Common myeloid progenitor, CD34-positive (primary cell): Measurements from ENCODE around the gene GREM1.
A peak's percentile ranks its signal among the peaks of the same experiment; 100 is the strongest.

Experiments used
- CTCF ChIA-PET: fragments of 350-600 bp; sonication (Branson Sonifier 250); formaldehyde crosslinking; loops from one replicate; lab custom pipeline; 2021; ENCODE audit warnings: antibody characterized with exemption; lab: Charles Lee
- POLR2A ChIA-PET: fragments of 350-600 bp; sonication (Branson Sonifier 250); formaldehyde crosslinking; loops from one replicate; lab custom pipeline; 2021; ENCODE audit warnings: antibody characterized with exemption; lab: Charles Lee
- DNase-seq, 3 donors: peaks; one replicate each; pipeline versions ENCODE4 v3.0.0 to v3.0.0-alpha.2; 2013
- H3K27ac ChIP-seq, 2 experiments: 1 replicate in 1 of 2; 2 replicates in 1 of 2; pipeline ENCODE4 v1.7.0; 2013; ENCODE audit warnings: inconsistent platforms in 2 of 2, low read length in 2 of 2, mild to moderate bottlenecking in 2 of 2, low read depth in 1 of 2, moderate library complexity in 1 of 2; ENCODE audit not compliant: severe bottlenecking in 2 of 2, insufficient read depth in 1 of 2, poor library complexity in 1 of 2
- H3K27me3 ChIP-seq, 5 experiments: replicated peaks in 2 of 5; 1 replicate in 3 of 5; 2 replicates in 2 of 5; pipeline versions ENCODE4 v1.6.1 to v1.7.0; 2013; ENCODE audit warnings: low read length in 4 of 5, mild to moderate bottlenecking in 2 of 5, moderate library complexity in 2 of 5, inconsistent platforms in 1 of 5; ENCODE audit not compliant: insufficient read depth in 5 of 5, control insufficient read depth in 4 of 5
- H3K36me3 ChIP-seq, 4 experiments: 1 replicate in 2 of 4; 2 replicates in 2 of 4; pipeline versions ENCODE4 v1.6.1 to v1.7.0; 2013; ENCODE audit warnings: low read length in 3 of 4, control low read depth in 1 of 4, mild to moderate bottlenecking in 1 of 4; ENCODE audit not compliant: control insufficient read depth in 4 of 4, insufficient read depth in 4 of 4
- H3K4me1 ChIP-seq, 4 experiments: 1 replicate in 3 of 4; 2 replicates in 1 of 4; pipeline versions ENCODE4 v1.6.1 to v1.7.1; 2013; ENCODE audit warnings: low read length in 3 of 4, mild to moderate bottlenecking in 3 of 4, control low read depth in 1 of 4, inconsistent platforms in 1 of 4, moderate library complexity in 1 of 4; ENCODE audit not compliant: control insufficient read depth in 4 of 4, insufficient read depth in 4 of 4; ENCODE audit errors: control extremely low read depth in 1 of 4
- H3K4me3 ChIP-seq, 7 experiments: 1 replicate in 4 of 7; 2 replicates in 3 of 7; pipeline versions ENCODE4 v1.5.1 to v1.7.0; 2013; ENCODE audit warnings: mild to moderate bottlenecking in 7 of 7, low read length in 6 of 7, moderate library complexity in 6 of 7, inconsistent platforms in 2 of 7, low read depth in 2 of 7, control low read depth in 1 of 7; ENCODE audit not compliant: insufficient read depth in 4 of 7, control insufficient read depth in 1 of 7; ENCODE audit errors: extremely low read depth in 1 of 7
- H3K9me3 ChIP-seq, 5 experiments: 1 replicate in 4 of 5; 2 replicates in 1 of 5; pipeline versions ENCODE4 v1.6.1 to v1.7.1; 2013; ENCODE audit warnings: low read length in 4 of 5, mild to moderate bottlenecking in 2 of 5, inconsistent platforms in 1 of 5, low read depth in 1 of 5, moderate library complexity in 1 of 5; ENCODE audit not compliant: control insufficient read depth in 4 of 5, insufficient read depth in 2 of 5; ENCODE audit errors: control extremely low read depth in 1 of 5
- WGBS: methylation state at CpG from one replicate; pipeline ENCODE4 v1.1.5; 2013; ENCODE audit not compliant: insufficient coverage; 5-methylcytosine and 5-hydroxymethylcytosine counted together

Gene GREM1

DNA sequence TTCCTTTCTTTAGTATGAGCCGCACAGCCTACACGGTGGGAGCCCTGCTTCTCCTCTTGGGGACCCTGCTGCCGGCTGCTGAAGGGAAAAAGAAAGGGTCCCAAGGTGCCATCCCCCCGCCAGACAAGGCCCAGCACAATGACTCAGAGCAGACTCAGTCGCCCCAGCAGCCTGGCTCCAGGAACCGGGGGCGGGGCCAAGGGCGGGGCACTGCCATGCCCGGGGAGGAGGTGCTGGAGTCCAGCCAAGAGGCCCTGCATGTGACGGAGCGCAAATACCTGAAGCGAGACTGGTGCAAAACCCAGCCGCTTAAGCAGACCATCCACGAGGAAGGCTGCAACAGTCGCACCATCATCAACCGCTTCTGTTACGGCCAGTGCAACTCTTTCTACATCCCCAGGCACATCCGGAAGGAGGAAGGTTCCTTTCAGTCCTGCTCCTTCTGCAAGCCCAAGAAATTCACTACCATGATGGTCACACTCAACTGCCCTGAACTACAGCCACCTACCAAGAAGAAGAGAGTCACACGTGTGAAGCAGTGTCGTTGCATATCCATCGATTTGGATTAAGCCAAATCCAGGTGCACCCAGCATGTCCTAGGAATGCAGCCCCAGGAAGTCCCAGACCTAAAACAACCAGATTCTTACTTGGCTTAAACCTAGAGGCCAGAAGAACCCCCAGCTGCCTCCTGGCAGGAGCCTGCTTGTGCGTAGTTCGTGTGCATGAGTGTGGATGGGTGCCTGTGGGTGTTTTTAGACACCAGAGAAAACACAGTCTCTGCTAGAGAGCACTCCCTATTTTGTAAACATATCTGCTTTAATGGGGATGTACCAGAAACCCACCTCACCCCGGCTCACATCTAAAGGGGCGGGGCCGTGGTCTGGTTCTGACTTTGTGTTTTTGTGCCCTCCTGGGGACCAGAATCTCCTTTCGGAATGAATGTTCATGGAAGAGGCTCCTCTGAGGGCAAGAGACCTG is 13.2 kb downstream of the GREM1 start:
- H3K27ac ChIP-seq = no peak overlapping the region
- POLR2A ChIA-PET = no interaction called here
- no peaks in the 10 kb centered on the region for H3K36me3 ChIP-seq
- CTCF ChIA-PET = no interaction called here
- peaks cover 0 to 8% (median 0%) of the 10 kb centered on the region in 4 experiments for H3K4me1 ChIP-seq
- H3K27me3 ChIP-seq = peaks cover 0 to 8% (median 3%) of the 10 kb centered on the region in 5 experiments
- WGBS = 60% methylated on average over 20 of the region's 27 CpGs
- peak; percentile 10 to 52 (median 46) for DNase-seq
- H3K4me3 ChIP-seq = peak overlapping the region in 1 of 7 experiments; percentile 2
- H3K9me3 ChIP-seq = no peaks in the 10 kb centered on the region

DNA sequence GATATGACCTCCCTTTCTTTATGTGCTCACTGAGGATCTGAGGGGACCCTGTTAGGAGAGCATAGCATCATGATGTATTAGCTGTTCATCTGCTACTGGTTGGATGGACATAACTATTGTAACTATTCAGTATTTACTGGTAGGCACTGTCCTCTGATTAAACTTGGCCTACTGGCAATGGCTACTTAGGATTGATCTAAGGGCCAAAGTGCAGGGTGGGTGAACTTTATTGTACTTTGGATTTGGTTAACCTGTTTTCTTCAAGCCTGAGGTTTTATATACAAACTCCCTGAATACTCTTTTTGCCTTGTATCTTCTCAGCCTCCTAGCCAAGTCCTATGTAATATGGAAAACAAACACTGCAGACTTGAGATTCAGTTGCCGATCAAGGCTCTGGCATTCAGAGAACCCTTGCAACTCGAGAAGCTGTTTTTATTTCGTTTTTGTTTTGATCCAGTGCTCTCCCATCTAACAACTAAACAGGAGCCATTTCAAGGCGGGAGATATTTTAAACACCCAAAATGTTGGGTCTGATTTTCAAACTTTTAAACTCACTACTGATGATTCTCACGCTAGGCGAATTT is 14.9 kb downstream of the GREM1 start:
- Histone ChIP-seq H3K4me1 (peaks cover 0 to 8% (median 0%) of the 10 kb centered on the region in 4 experiments), H3K27me3 (peaks cover 0 to 8% (median 3%) of the 10 kb centered on the region in 5 experiments), H3K36me3 (no peaks in the 10 kb centered on the region), H3K4me3 (no peak overlapping the region), H3K27ac (no peak overlapping the region), H3K9me3 (no peaks in the 10 kb centered on the region)
- WGBS = 94% methylated on average over 3 of the region's 6 CpGs
- no peak for DNase-seq
- POLR2A ChIA-PET = no interaction called here
- CTCF ChIA-PET = no interaction called here

- H3K4me1 ChIP-seq = peaks cover 0 to 8% (median 0%) of the 10 kb centered on the region in 4 experiments
- no peaks in the 10 kb centered on the region for H3K9me3 ChIP-seq
- H3K27ac ChIP-seq = no peak overlapping the region
- POLR2A ChIA-PET = no interaction called here
- no peaks in the 10 kb centered on the region for H3K36me3 ChIP-seq
- no peak for DNase-seq
- H3K27me3 ChIP-seq = peaks cover 0 to 8% (median 3%) of the 10 kb centered on the region in 5 experiments
- 79% methylated on average over 2 of the region's 3 CpGs for WGBS
- no peak overlapping the region for H3K4me3 ChIP-seq
- CTCF ChIA-PET = no interaction called here
Measured at GRCh38 chr15:32733281-32733680, 15.5 kb downstream of the GREM1 start.

GRCh38 chr15:32735989-32736700 is 18.3 kb downstream of the GREM1 start:
- POLR2A ChIA-PET = interaction anchor here (0.5 kb wide), 1 partner anchor 9 kb away, joined by 3 read pairs; no protein-coding TSS in a partner anchor

GRCh38 chr15:32736701-32737061 is 18.9 kb downstream of the GREM1 start:
- ChIA-PET CTCF (no interaction called here), POLR2A (interaction anchor here (0.5 kb wide), 1 partner anchor 9 kb away, joined by 3 read pairs; no protein-coding TSS in a partner anchor)
- Histone ChIP-seq H3K4me3 (no peak overlapping the region), H3K9me3 (peaks cover 0 to 19% (median 4%) of the 10 kb centered on the region in 5 experiments), H3K36me3 (no peaks in the 10 kb centered on the region), H3K27me3 (peaks cover 0 to 6% (median 2%) of the 10 kb centered on the region in 5 experiments), H3K27ac (no peak overlapping the region), H3K4me1 (no peaks in the 10 kb centered on the region)
- DNase-seq = no peak
- WGBS = 100% methylated on average over 1 of the region's 2 CpGs

More at GRCh38 chr15:32735989-32736700, 18.3 kb downstream of the GREM1 start:
- no peak overlapping the region for H3K4me3 ChIP-seq
- WGBS = 100% methylated on average over 1 of the region's 2 CpGs
- H3K4me1 ChIP-seq = no peaks in the 10 kb centered on the region
- H3K27ac ChIP-seq = no peak overlapping the region
- CTCF ChIA-PET = no interaction called here
- peaks cover 0 to 17% (median 4%) of the 10 kb centered on the region in 5 experiments for H3K9me3 ChIP-seq
- no peaks in the 10 kb centered on the region for H3K36me3 ChIP-seq
- DNase-seq = no peak
- peaks cover 0 to 6% (median 2%) of the 10 kb centered on the region in 5 experiments for H3K27me3 ChIP-seq

DNA sequence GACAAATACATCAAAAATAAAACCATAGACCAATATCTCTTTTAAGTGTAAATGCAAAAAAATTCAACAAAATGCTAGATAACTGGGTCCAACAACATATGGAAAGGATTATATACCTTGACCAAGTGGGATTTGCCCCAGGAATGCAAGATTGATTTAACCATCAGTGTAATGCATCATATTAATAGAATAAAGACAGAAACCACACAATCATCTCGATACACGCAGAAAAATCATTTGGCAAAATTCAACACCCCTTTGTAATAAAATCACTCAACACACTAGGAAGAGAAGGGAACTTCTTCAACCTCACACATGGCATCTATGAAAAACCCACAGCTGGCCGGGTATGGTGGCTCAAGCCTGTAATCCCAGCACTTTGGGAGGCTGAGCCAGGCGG is 19.5 kb downstream of the GREM1 start:
- no peak for DNase-seq
- CTCF ChIA-PET = no interaction called here
- POLR2A ChIA-PET = no interaction called here
- Histone ChIP-seq H3K36me3 (no peaks in the 10 kb centered on the region), H3K27ac (no peak overlapping the region), H3K27me3 (peaks cover 0 to 6% (median 2%) of the 10 kb centered on the region in 5 experiments), H3K9me3 (peaks cover 0 to 19% (median 4%) of the 10 kb centered on the region in 5 experiments), H3K4me3 (no peak overlapping the region), H3K4me1 (no peaks in the 10 kb centered on the region)
- WGBS = no CpG with 5 or more reads among the region's 4 CpGs
